GM23248 (cell line): ENCODE data around the gene ATP8A2.

Experiments used
- EZH2 ChIP-seq: fragments of 200-600 bp; sonication (generic); IDR thresholded peaks from 2 replicates; pipeline ENCODE4 v1.6.1; 2018; ENCODE audit warnings: antibody characterized with exemption, mild to moderate bottlenecking; ENCODE audit not compliant: insufficient read depth, poor library complexity, severe bottlenecking
- EZH2phosphoT487 ChIP-seq: fragments of 200-600 bp; sonication (generic); IDR thresholded peaks from 2 replicates; pipeline ENCODE4 v1.6.1; 2018; ENCODE audit warnings: antibody characterized with exemption, moderate library complexity, mild to moderate bottlenecking, low read depth; ENCODE audit not compliant: insufficient read depth

DNA sequence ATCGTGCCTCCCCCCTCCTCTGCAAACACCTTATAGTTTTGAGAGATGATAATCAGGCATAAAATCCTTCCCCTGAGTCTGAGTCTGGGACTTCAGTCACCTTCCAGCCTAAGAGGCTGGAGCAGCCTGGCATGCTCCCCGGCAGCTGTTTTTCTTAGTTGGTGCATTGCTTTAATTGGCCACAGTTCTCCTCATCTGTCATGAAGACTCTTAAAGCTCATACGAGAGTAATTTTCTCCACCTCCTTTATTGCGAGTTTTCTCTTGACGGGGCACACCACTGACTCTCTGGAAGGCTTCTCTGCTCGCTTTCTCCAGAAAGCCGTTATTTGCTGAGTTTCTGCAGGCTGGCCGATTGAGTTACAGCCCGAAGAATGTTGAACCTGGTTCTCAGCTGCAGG is 310.5 kb downstream of the ATP8A2 start:
- TF ChIP-seq EZH2 (no peak), EZH2phosphoT487 (no peak)
